ENCODE data around the gene HSDL1. TPM values are rescaled to one million over a fixed set of nuclear protein-coding genes. Genes with fewer than 3 reads are reported as not detected.

The HSDL1 gene
- total RNA-seq, 2 donors from 2014 or later, result 11.2 to 11.8 TPM

DNA sequence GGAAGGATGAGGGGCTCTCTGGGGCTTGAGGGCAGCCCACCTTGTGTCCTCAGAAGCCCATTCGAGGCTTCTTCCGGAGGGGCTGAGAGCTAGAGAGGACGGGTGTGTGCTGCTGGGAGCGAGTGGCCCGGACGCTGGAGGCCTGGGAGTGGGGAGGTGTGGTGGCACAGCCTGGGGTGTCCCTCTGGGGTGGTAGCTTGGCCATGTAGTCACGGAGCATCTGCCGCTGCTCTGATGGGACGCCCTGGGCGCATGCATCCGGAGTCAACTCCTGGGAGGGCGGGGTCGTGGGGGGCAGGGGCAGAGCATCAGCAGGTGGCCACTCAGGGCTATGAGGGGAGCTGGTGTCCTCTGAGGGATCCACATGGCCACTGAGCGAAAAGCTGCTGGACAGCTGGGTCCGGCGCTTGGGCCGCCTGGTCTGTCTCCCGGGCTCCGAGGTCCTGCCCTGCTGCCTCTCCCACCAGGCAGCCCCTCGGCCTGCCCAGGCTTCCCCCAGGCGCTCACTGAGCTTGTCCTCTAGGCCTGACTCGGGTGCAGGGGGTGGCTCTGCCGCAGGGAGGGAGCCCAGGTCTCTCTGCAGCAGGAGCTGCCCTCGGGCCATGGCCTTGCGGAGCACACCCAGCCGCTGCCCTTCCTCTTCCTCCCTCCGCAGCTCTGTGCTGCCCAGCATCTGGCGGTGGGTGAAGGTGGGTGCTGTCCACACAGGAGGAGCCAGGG, 34.1 kb upstream of the HSDL1 start:
- Mint-ChIP-seq H3K27ac (peak overlapping the region in 1 of 2 donors; percentile 59), H3K36me3 (peaks cover 0 to 2% of the 10 kb centered on the region in 2 donors), H3K9me3 (no peaks in the 10 kb centered on the region)
- ATAC-seq (no peak), DNase-seq (ENCODE audit: low spot score in 2 of 2) (no peak)

DNA sequence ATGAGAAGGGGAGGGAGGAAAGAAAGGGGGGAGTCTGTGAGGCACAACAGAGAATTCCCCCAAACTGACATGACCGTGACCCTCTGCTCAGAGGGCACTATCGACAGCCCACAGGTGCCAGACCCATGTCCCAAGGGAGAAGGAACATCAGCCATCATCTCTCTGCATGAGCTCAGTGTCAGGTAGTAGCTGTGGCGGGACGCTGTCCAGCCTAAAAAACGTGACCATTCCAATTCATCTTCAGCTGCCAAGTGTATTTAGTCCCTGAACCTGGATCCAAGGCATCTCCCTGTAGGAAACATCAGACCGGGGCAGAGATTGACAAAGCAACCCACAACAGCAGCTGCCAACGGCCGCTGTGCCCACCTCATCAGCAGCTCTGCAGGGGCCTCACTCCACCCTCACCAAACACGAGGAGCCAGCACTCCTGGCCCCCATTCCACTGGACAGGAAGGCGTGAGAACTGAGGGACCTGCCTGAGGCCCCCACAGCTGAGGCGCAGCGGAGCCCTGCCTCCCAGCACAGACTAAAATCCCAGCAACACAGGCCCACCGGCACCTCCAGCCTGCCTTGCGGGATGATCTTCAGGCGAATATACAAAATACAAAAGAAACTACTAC, 33.3 kb upstream of the HSDL1 start:
- ATAC-seq, result no peak
- Mint-ChIP-seq H3K27ac (peak overlapping the region; percentile 33 to 59), H3K36me3 (no peaks in the 10 kb centered on the region), H3K9me3 (no peaks in the 10 kb centered on the region)
- DNase-seq (ENCODE audit: low spot score in 2 of 2), result no peak

DNA sequence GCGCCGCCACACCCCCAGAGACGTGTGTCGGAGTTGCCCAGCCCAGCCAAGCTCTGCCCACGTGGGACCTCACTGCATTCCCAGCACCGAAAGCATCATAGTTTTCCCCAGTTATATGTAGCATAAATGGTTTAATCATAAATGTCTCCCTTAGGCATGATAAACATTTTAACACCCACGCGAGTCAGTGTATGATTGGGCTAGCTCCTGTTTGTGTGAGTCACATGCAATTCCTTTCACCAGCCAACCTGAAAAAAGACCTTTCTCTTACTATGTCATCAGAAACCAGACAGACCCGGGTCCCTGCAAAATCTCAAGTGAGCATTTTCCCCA, 32.7 kb upstream of the HSDL1 start:
- Mint-ChIP-seq H3K27ac (peak overlapping the region; percentile 33 to 59), H3K36me3 (no peaks in the 10 kb centered on the region), H3K9me3 (no peaks in the 10 kb centered on the region)
- DNase-seq (ENCODE audit: low spot score in 2 of 2) (no peak), ATAC-seq (peak; percentile 29 to 70)

DNA sequence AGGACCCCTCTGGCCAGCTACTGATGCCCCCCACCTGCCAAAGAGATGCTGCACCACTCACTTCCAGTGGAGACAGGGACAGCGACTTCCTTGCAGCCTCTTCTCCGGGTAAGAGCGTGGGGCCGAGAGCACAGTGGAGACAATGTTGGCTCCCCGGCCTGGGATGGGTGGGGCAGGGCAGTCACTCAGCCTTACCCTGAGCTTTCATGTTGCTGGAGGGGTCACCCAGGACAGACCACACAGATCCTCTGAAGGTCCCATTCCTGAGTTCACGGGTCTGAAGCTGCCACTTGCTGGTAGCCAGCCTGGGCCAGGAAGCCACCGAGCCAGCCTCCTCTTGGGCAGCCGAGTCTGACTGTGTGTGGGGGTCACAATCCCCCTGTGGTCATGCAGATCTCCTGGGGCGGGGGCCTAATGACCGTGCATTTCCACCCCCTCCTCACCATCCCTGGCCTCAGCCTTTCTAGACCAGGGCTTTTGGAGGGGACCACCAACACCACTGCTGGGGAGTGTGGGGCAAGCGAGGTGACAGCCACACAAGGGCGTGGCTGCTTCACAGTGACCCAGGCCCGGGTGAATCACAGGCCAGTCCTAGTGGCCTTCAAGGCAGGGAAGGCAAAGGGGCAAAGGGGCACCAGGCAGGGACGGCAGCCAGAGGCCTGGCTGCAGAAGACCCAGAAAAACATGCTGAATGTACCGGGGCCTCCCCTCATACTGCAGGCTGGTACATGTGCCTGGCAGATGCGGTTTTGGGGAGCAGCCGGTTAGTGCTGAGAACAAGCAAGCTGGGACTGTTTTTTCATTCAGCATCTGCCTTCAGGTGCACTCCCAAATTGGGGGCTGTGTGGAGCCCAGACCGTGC, 31.4 kb upstream of the HSDL1 start:
- H3K27ac Mint-ChIP-seq, result no peak overlapping the region
- no peaks in the 10 kb centered on the region for H3K9me3 Mint-ChIP-seq
- no peaks in the 10 kb centered on the region for H3K36me3 Mint-ChIP-seq
- DNase-seq (ENCODE audit: low spot score in 2 of 2) (no peak), ATAC-seq (no peak)

DNA sequence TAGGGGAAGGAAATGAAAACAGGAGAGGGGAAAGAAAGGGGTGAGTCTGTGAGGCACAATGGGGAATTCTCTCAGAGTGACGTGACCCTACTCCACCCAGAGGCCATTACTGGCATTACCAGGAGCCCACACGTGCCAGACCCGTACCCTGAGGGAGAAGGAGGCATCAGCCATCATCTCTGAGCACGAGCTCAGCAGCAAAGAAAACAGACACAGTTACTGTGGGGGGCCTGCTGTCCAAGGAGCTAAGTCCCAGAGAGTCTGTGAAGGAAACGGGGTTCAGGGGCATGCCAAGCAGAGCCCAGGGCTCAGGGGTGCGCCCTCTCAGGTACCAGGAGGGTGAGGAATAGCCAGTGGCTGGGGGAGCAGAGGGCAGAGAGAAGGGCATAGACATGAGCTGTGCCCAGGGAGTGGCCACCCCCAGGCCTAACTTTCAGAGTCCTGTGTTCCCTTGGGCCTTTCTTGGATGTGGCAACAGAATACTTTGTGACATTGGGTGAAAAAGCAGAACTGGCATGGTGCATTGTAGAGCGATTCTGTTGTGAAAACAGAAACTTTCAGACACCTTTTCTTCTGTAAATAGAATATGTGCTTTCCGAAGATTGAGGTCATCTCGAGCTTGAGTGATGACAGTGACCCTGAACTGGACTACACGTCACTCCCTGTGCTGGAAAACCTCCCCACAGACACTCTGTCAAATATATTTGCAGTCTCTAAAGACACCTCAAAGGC, 30.5 kb upstream of the HSDL1 start:
- DNase-seq (ENCODE audit: low spot score in 2 of 2) (peak in 1 of 2 donors; percentile 47), ATAC-seq (peak; percentile 71 to 79)
- H3K36me3 Mint-ChIP-seq, result no peaks in the 10 kb centered on the region
- no peaks in the 10 kb centered on the region for H3K9me3 Mint-ChIP-seq
- H3K27ac Mint-ChIP-seq, result peak overlapping the region in 1 of 2 donors; percentile 1

DNA sequence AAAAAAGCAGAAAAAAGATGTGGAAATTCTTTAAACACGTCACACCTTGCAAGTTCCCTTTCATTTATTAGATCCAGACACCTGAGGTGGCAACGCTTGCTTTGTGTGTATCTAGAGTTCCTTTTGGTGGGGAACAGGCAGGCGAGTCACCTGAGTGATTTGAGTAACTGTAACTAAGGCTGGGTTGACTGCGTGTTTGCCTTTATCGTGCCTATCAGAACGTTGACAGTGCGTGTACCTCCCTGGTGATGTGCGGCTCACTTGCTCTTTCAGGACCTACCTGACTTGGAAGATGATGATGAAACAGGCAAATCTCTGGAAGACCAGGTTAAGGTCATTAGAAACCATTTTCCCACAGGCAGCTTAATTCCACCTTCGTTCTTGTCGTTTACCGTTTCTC, 29.4 kb upstream of the HSDL1 start:
- Mint-ChIP-seq H3K27ac (no peak overlapping the region), H3K9me3 (no peaks in the 10 kb centered on the region), H3K36me3 (no peaks in the 10 kb centered on the region)
- DNase-seq (ENCODE audit: low spot score in 2 of 2), result no peak
- ATAC-seq, result peak in 1 of 2 donors; percentile 42

DNA sequence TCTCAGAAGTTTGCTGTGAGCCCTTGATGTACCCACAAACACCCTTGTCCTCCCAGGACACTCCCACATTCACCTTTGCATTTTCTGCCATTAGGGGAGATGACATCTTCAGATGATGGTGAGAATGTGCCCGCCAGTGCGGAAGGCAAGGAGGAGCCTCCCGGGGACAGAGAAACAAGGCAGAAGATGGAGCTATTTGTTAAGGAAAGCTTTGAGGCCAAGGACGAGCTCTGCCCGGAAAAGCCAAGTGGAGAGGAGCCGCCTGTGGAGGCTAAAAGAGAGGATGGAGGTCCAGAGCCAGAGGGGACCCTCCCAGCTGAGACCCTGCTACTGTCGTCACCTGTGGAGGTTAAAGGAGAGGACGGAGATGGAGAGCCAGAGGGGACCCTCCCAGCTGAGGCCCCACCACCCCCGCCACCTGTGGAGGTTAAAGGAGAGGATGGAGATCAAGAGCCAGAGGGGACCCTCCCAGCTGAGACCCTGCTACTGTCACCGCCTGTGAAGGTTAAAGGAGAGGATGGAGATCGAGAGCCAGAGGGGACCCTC, 24.9 kb upstream of the HSDL1 start:
- H3K27ac Mint-ChIP-seq, result no peak overlapping the region
- ATAC-seq, result no peak

DNA sequence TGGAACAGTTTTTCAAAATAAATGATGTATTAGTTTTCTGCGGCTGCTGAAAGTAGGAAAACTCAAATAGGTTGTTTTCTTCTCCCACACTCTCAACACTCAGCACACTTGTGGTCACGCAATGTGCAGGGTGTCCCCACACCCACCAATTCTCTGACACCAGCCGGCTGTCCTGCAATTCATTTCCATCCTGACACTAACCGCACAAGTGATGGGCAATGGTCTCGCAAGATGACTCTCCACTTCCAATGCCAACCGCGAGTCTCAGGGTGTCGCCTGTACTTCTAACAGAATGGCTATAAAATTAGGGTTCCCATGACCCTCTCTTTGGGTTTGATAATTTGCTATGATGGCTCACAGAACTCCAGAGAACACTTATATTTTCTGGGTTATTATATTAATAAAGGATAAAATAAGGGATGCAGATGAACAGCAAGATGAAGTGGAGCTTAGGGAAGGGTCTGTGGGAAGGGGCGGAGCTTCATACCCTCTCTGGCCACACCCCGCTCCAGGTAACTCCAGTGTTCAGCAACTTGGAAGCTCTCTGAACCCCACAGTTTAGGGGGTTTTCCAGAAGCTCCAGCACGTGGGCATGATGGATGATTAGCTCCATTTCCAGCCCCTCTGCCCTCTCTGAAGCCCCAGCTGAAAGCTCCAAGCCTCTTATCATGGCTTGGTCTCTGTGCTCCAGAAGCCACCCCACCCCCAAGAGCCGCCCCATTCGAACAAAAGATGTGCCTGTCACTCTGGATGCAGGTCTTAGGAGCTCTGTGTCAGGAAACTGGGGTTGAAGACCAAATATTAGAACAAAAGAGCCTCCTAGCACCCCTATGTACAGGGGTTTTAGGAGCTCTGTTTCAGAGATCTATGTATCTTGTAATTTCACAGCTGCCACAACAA, 22.1 kb upstream of the HSDL1 start:
- peak; percentile 45 to 74 for ATAC-seq
- Mint-ChIP-seq H3K9me3 (no peaks in the 10 kb centered on the region), H3K27ac (no peak overlapping the region), H3K36me3 (no peaks in the 10 kb centered on the region)
- no peak for DNase-seq (ENCODE audit: low spot score in 2 of 2)

More for the DNA sequence above, 24.9 kb upstream of the HSDL1 start:
- no peaks in the 10 kb centered on the region for H3K9me3 Mint-ChIP-seq
- no peak for DNase-seq (ENCODE audit: low spot score in 2 of 2)
- H3K36me3 Mint-ChIP-seq, result no peaks in the 10 kb centered on the region

DNA sequence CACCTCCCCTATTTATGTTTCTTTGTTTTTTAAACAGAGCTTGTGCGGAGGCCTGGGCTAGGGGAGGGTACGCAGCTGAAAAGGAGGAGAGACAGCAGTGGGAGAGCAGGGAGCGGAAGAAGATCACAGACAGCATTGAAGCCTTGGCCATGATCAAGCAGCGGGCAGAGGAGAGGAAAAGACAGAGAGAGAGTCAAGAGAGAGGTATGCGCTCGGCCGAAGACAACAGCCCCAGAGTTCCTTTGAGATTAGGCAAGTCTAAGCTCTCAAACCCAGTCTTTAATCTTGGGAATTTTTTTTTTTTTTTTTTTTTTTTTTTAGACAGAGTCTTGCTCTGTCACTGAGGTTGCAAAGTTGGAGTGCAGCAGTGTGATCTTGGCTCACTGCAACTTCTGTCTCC, 20.8 kb upstream of the HSDL1 start:
- Mint-ChIP-seq H3K27ac (no peak overlapping the region), H3K36me3 (no peaks in the 10 kb centered on the region), H3K9me3 (no peaks in the 10 kb centered on the region)
- ATAC-seq (no peak), DNase-seq (ENCODE audit: low spot score in 2 of 2) (no peak)

DNA sequence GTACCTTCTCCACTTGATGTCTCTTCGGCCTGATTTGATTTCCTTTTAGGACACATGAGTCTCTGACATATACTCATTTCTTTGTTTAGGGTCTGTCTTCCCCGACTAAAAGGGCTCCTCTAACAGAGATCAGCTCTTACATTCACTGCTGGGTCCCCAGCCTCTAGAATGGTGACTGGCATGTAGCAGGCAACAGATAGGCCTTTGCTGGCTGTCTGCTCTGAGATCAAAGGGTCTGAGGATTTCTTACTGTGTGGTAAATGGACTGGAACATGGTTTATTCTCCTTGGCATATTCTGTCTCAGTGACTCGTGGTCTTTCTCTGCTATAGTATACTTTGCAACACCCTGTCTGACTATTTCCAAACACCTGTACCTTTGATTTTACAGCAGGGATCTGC, 16.8 kb upstream of the HSDL1 start:
- DNase-seq (ENCODE audit: low spot score in 2 of 2) (no peak), ATAC-seq (no peak)
- H3K36me3 Mint-ChIP-seq, result no peaks in the 10 kb centered on the region
- H3K9me3 Mint-ChIP-seq, result no peaks in the 10 kb centered on the region
- H3K27ac Mint-ChIP-seq, result no peak overlapping the region

DNA sequence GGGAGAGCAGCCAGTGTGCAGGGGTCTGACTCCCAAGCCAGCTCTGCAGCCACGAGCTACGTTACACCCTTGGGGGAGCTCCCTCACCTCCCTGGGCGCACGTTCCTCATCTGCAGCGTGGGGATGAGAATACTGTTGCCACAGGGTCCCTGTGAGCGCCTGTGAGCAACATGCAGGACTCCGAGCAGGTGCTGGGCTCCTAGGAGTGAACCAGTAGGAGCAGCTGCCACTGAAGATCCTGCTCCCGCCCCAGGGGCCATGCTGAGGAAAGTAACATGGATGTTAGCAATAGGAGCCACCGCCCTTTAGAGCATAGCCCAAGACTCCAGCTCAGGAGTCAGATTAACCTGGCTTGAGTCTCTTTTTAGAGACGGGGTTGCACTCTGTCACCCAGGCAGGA, 16.1 kb upstream of the HSDL1 start:
- Mint-ChIP-seq H3K27ac (no peak overlapping the region), H3K9me3 (no peaks in the 10 kb centered on the region), H3K36me3 (no peaks in the 10 kb centered on the region)
- DNase-seq (ENCODE audit: low spot score in 2 of 2), result peak in 1 of 2 donors; percentile 44
- ATAC-seq, result no peak

DNA sequence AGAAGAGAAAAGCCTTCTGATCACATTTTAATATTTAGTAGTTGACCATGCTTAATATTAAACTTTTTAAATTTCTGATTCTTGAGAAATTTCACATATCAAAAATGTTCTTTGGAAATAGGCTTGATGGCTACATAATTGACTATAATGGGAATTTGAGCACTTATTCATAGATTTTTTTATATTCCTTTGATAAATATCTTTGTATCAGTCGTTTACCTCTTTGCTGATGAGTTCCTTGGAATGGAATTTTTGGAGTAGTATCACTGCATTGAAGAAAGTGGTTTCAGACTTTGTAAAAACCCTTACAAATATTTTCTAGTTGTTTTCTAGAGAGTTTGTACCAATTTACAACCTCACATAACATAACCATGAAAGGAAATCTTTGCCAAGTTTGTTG, 14.8 kb upstream of the HSDL1 start:
- DNase-seq (ENCODE audit: low spot score in 2 of 2) (no peak), ATAC-seq (no peak)
- no peak overlapping the region for H3K27ac Mint-ChIP-seq
- H3K9me3 Mint-ChIP-seq, result no peaks in the 10 kb centered on the region
- no peaks in the 10 kb centered on the region for H3K36me3 Mint-ChIP-seq

DNA sequence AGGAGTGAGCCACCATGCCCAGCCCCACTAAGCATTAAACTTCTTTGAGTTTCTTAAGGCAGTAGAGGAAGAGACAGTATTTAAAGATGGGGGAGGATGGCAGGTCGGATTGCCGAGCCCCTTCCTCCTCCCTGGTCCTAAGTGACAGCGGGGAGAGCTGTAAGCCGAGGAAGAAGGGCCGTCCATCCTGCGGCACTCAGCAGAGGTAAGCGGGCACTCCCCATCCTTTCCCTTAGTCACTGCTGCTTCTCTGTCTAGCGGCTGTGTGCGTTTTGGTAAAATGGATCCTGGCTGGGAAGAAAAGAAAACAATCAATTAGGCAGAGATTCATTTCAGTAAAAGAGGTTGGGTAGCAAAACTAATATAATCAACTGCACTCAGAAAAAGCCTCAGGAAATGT, 14.0 kb upstream of the HSDL1 start:
- ATAC-seq, result no peak
- Mint-ChIP-seq H3K36me3 (no peaks in the 10 kb centered on the region), H3K9me3 (no peaks in the 10 kb centered on the region), H3K27ac (no peak overlapping the region)
- DNase-seq (ENCODE audit: low spot score in 2 of 2), result no peak

DNA sequence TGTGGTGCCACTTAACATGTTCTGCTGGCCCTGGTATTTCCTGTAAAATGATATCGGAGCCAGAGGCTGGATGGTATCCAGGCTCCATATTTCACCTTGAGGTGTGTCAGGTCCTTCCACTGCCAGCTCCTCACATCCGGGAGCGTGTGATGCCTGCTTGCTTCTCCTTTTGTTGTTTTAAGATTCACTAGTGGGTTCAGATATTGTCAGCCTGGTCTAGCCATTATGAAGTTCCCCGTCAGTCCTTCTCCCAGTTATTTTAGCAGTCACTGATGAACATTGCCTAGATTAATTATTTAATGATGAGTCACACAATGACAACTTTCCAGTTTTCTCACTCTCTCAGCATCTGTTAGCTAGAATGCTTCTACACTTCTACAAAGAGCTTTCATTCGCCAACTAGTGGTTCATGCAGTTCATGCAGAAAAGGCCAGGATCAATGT, 11.4 kb upstream of the HSDL1 start:
- H3K36me3 Mint-ChIP-seq, result no peaks in the 10 kb centered on the region
- no peak overlapping the region for H3K27ac Mint-ChIP-seq
- DNase-seq (ENCODE audit: low spot score in 2 of 2), result no peak
- ATAC-seq, result no peak
- no peaks in the 10 kb centered on the region for H3K9me3 Mint-ChIP-seq

DNA sequence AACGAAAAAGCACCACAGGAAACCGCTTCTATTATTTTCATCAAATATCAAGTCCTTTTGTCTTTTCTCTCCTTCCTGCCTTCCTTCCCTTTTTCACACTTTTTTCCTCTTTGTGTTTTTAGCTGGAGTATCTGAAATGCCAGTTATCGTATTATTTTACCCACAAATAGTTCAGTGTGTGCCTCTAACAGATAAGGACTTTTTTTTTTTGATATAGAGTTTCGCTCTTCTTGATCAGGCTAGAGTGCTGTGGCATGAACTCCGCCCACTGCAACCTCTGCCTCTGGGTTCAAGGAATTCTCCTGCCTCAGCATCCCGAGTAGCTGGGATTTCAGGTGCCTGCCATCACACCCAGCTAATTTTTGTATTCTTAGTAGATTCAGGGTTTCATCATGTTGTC, 10.8 kb upstream of the HSDL1 start:
- no peaks in the 10 kb centered on the region for H3K36me3 Mint-ChIP-seq
- H3K27ac Mint-ChIP-seq, result no peak overlapping the region
- H3K9me3 Mint-ChIP-seq, result no peaks in the 10 kb centered on the region
- ATAC-seq (no peak), DNase-seq (ENCODE audit: low spot score in 2 of 2) (no peak)

DNA sequence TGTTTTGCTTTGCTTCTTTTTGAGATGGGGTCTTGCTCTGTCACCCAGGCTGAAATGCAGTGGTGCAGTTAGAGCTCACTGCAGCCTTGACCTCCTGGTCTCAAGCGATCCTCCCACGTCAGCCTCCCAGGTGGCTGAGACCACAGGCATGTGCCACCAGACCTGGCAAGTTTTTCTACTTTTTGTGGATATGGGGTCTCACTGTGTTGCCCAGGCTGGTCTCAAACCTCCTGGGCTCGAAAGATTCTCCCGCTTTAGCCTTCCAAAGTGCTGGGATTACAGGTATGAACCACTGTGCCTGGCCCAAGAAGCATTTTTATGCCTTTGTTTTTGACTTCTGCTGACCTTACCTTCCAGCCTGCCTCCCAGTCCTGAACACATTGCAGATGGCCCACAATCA, 10.2 kb upstream of the HSDL1 start:
- DNase-seq (ENCODE audit: low spot score in 2 of 2), result no peak
- Mint-ChIP-seq H3K36me3 (no peaks in the 10 kb centered on the region), H3K27ac (no peak overlapping the region), H3K9me3 (no peaks in the 10 kb centered on the region)
- no peak for ATAC-seq

All from activated naive CD4-positive, alpha-beta T cell treated with anti-CD3 and anti-CD28 coated beads, Interleukin-2, amount 50 U/mL, for 72 hours (primary cell).